HG02759 (cell line): ENCODE measurements around the gene ERCC2.
A peak's percentile ranks its signal among the peaks of the same experiment; 100 is the strongest.
"Not testable (repeated sequence)": the region's sequence is repeated elsewhere in the genome, so short reads cannot be mapped to it uniquely, and the experiment has no call there.

Experiments used
- ATAC-seq: cut with Tn5 transposase; IDR thresholded peaks from one replicate; pipeline ENCODE4 v1.9.1; 2021; ENCODE audit warnings: mild to moderate bottlenecking, moderate library complexity; ENCODE audit not compliant: unreplicated experiment

The ERCC2 gene

DNA sequence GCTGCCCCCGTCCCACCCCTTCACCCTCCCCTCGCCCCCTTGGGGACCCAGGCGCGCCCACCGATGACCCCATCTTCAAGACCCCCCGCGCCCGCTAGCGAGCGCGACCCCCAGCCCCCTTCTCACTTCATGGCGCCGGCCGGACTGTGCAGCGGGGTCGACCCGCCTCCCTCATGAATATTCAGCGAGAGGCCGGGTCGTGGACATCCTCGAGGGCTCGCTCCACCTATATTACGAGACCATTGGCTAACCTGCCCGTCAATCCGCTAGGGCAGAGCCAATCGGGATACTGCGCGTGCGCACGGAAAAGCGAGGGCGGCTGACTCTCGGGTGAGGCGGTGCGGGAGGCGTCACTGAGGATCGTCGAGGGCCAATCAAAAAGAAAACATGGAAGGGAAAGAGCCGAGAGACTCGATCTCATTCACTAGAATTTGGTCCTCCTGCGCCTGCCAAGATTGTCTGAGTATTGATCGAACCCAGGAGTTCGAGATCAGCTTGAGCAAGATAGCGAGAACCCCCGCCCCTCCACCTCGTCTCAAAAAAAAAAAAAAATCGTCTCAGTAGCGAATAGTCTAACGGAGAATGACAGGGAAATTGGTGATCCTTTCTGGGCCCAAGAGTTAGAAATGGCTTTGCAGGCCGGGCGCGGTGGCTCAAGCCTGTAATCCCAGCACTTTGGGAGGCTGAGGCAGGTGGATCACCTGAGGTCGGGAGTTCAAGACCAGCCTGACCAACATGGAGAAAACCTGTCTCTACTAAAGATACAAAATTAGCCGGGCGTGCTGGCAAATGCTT, at the start of gene ERCC2:
ERCC2 (minus strand) TSS at position 164 of the 795 bp plus-strand sequence; CDS start at position 131, 33 bp downstream.
- ATAC-seq, result peak; percentile 96

DNA sequence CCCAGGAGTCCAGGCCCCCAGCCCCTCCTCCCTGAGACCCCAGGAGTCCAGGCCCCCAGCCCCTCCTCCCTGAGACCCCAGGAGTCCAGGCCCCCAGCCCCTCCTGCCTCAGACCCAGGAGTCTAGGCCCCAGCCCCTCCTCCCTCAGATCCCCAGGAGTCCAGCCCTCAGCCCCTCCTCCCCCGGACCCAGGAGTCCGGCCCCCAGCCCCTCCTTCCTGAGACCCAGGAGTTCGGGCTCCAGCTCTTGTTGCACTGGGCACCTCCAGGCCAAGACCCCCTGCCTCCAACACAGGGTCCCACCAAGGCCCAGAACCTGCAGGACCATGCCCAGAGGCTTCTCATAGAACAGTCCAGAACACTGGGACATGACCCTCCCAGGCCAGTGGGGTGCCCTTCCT, 49.5 kb upstream of the ERCC2 start:
- no peak for ATAC-seq

DNA sequence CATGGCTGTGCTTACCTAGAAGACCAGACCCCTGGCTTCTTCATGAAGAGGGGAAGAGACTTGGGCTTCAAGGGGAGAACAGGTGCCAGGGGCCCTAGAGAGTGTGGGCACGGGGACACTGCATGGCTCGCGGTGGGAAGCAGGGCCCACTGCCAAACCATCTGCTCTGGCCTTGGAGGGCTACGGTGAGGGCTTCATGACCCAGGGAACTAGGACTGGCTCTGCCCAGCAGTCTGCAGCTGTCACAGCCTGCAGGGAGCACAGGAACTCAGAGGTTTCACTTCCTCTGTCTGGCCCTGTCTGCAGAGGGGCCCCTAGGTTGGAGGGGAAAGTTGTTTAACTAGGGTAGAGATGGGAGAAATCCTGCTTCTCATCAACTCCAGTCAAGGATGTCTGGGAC, 49.0 kb upstream of the ERCC2 start:
- ATAC-seq, result peak; percentile 66

DNA sequence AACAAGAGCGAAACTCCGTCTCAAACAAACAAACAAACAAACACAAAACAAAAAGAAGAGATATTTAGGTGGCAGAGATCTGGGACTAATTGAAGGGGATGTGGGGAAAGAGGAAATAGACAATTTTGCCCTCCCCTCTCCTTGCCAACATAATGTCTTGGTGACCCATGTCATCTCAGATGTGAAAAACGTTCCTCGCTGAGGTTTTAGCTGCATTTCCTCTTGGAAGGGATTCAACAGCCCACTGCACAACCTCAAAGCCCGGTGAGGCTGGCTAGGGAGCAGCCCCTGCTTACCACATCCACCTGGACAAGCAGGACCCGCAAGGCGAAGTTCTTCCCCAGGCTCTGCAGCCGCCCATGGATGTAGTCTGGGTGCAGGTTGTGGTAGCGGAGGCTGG, 48.4 kb upstream of the ERCC2 start:
- ATAC-seq, result no peak

DNA sequence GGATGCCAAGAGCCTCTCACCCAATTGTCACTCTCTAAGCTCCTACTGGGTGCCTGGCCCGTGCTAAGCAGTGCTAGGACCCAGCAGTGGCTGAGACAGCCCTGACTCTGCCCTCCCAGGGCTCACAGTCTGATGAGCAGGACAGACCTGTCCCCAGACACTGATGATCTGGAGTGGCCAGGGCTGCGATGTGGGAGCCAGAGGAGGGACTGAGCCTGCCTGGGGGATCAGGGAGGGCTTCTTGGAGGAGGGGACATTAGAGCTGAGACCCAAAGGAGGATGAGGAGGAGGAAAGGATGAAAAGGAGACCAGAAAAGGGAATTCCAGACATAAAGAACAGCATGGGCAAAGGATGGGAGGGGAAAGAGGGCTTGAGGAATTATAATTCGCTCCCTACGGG, 46.8 kb upstream of the ERCC2 start:
- no peak for ATAC-seq

DNA sequence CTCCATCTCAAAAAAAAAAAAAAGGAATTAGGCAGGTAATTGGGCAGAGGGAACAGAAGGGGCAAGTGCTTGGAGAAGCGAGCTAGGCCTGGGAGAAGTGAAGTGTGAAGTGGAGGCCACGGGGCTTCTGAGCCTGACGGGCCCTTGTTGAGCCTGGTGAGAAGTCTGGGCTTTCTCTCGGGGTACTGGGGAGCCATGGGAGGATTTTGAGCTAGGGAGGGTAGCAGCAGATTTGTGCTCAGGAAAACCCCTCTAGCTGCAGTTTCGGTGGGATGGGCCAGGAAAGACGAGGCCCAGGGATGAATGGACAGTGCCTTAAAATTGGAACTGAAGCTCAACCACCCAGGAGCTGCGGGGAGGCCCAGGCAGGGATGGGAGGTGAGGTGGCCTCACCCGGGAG, 44.1 kb upstream of the ERCC2 start:
- no peak for ATAC-seq

DNA sequence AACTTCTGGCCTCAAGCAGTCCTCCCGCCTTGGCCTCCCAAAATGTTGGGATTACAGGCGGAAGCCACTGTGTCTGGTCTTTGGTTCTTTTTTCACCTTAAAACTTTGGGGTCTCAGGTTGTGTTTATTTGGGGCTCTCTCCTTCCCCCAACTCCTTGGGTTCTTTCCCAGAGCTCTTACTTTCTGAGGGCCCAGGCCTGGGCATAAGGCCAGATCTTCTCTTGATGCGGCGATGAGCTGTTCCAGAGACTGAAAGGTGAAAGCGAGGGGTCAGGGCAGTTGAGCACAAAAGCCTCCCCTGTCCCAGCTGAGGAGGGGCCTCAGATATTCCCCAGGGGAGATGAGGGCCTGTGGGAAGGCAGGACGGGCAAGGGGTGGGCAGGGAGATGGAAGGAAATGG, 43.1 kb upstream of the ERCC2 start:
- ATAC-seq, result no peak

DNA sequence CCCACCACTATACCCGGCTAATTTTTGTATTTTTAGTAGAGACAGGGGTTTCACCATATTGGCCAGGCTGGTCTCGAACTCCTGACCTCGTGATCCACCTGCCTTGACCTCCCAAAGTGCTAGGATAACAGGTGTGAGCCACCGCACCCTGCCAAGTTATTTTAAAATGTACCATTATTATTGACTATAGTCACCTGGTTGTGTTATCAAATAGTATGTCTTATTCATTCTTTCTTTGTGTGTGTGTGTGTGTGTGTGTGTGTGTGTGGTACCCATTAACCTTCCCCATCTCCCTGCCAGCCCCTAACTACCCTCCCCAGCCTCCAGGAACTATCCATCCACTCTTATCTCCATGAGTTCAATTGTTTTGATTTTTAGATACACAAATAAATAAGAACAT, 40.0 kb upstream of the ERCC2 start:
- ATAC-seq, result not testable (repeated sequence)

DNA sequence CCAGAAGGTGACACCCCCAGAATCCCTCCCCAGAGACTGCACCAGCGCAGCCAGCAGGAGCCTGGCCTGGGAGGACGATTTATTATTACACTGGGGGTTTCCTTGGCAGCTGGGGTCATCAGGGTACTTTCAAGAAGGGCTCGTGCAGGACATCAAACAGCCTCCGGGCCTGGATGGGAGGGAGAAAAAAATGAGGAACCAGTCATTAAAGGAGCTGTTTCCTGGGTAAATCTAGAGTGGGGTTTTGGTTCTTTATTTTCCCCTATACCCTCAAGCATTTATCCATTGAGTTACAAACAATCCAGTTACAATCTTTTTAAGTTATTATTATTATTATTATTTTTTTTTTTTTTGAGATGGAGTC, 39.2 kb upstream of the ERCC2 start:
- no peak for ATAC-seq

DNA sequence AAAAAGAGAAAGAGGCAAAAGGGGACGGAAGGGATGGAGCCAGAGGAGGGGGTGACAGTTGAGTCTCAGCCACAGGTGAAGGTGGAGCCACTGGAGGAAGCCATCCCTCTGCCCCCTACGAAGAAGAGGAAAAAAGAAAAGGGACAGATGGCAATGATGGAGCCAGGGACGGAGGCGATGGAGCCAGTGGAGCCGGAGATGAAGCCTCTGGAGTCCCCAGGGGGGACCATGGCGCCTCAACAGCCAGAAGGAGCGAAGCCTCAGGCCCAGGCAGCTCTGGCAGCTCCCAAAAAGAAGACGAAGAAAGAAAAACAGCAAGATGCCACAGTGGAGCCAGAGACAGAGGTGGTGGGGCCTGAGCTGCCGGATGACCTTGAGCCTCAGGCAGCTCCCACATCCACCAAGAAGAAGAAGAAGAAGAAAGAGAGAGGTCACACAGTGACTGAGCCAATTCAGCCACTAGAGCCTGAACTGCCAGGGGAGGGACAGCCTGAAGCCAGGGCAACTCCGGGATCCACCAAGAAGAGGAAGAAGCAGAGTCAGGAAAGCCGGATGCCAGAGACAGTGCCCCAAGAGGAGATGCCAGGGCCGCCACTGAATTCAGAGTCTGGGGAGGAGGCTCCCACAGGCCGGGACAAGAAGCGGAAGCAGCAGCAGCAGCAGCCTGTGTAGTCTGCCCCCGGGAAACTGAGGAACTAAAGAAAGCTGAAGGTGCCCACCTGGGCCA, 38.6 kb upstream of the ERCC2 start:
- ATAC-seq, result no peak

DNA sequence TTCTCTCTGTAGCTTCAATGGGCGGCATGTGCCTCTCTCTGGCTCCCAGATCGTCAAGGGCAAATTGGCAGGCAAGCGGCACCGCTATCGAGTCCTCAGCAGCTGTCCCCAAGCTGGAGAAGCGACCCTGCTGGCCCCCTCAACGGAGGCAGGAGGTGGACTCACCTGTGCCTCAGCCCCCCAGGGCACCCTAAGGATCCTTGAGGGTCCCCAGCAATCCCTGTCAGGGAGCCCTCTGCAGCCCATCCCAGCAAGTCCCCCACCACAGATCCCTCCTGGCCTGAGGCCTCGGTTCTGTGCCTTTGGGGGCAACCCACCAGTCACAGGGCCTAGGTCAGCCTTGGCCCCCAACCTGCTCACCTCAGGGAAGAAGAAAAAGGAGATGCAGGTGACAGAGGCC, 37.7 kb upstream of the ERCC2 start:
- no peak for ATAC-seq

DNA sequence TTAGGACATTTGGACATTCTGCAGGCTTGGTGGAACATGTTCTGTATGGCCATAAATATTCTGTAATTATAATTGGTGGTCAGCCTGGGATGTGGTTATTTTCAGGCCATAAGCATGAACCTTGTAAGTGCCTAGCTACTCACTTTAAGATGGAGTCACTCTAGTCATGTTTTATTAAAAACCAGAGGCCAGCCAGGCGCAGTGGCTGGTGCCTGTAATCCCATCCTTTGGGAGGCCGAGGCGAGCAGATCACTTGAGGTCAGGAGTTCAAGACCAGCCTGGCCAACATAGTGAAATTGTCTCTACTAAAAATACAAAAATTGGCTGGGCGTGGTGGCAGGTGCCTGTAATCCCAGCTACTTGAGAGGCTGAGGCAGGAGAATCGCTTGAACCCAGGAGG, 37.2 kb upstream of the ERCC2 start:
- not testable (repeated sequence) for ATAC-seq

DNA sequence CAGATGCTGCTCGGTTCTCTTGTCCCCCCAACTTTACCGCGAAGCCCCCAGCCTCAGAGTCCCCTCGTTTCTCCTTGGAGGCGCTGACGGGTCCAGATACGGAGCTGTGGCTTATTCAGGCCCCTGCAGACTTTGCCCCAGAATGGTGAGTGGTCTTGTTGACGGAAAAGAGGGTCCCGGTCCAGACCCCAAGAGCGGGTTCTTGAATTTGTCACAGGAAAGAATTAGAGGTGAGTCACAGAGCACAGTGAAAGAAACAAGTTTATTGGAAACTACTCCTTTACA, 36.7 kb upstream of the ERCC2 start:
- no peak for ATAC-seq

DNA sequence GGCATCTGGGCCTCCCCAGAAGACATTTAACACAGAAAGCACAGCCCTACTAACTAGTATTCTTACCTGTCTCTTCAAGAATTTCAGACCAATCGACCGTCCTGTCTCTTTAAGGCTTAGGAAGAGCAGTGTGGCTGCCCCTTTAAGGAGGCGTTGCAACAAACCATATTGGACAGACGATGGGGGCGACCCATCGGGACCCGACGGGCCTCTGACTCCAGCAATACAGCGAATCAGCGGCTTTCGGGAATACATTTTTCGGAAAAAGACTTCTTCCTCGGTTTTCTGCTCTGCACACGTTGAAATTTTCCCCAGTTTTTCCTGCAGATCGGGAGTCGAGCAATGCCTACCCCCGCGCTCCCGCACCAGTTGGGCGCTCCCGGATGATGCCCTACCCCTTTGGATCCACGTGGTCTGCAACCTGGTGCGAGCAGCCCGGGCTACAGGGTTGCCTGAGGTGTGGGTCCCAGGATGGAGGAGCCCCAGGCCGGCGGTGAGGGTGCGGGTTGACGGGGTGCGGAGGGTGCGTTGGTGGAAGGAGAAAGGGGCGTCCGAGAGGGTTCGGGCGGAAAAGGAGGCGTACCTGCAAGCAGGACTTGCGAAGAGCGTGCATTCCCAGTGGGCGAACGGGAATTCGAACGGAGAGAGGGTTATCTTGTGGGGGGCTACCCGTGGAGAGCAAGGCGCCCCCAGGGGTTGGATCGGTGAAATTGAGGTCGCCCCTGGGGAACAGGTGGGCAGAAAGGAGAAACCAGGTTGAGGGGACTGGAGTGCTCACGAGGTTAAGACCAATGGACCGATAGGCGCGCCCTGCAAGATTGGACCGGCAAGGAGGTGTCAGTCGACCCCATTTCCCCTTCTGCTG, 36.1 kb upstream of the ERCC2 start, which contains the start of gene POLR1G:
POLR1G (plus strand) TSS at position 419 of the 865 bp plus-strand sequence; CDS start at position 472, 53 bp downstream.
- peak; percentile 76 for ATAC-seq

DNA sequence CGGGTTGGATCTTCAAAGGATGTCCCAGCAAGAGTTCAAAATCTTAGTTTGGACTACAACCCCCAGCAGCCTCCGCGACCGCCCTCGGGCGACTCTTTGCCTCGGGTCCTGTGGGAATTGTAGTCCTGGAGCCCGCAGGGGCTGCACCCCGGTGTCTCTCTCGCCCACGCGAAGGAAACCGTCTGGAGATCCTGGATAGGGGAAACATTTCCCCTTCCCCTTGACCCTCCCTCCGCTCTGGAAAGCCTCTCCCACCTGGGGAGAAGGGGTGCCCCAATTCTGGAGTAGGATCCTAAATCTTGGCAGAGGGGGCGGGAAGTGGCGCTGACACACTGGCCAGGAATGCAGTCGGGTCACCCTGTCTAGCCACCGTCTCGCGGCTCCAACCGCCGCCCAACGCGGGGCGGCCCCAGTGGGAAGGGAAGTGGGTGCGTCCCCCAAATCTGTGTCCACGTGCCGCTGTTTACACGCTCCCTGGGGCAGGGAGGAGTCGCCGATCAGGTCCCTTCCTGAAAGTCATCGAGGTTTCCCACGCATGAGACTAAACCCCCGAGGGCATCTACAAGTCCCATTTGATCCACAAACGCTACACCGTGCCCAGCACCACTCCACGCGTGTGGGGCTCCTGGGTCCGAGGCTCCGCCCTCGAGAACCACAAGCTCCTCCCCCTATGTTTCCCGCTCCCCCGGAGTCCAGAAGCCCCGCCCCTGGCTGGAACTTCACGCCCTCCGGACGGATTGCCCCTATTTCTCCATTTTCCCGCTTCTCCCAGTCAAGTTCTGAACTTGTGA, 35.3 kb upstream of the ERCC2 start:
- ATAC-seq, result peak; percentile 55

DNA sequence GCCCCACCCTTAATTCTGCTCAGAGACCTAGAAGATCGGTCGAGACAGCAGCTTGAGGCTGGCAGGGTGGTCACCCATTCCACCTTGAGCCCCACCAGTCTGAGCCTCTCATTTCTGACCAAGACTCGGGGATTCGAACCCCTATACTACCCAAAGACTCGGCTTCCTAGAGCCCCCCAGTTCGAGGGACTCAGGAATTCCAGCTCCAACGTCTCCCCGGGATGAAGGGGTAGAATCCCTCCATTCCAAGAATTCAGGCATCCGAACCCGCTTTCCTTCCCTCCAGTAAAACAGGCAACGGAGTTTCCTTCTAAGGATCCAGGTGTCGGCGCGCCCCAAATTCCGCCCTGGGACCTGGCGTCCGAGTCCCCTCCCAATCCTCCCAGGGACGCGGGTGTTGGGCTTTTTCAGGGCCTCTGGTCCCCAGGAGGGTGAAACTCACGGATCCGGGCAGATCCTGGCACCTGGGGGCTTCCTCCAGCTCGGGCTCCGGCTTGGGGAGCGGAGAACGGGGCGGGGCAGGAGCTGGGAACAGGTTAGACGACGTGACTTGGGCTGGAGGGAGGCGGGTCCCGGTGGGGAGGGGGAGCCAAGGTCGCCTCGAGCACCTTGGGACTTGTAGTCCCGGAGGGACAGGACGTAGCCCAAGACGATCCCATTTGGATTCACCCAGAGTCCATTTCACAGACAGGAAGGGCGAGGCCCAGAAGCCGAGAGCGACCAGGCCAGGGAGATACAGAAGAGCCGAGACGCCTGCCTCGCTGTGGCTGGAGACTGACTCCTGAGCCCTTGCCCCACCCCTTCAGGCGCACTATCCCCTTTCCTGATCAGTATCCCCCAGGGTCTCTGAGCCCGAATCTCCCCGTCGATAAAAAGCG, 34.4 kb upstream of the ERCC2 start, which contains the start of gene PPP1R13L:
PPP1R13L (minus strand) TSS at position 513 of the 878 bp plus-strand sequence. CDS start 6,751 bp downstream, outside the sequence.
- peak; percentile 18 for ATAC-seq

DNA sequence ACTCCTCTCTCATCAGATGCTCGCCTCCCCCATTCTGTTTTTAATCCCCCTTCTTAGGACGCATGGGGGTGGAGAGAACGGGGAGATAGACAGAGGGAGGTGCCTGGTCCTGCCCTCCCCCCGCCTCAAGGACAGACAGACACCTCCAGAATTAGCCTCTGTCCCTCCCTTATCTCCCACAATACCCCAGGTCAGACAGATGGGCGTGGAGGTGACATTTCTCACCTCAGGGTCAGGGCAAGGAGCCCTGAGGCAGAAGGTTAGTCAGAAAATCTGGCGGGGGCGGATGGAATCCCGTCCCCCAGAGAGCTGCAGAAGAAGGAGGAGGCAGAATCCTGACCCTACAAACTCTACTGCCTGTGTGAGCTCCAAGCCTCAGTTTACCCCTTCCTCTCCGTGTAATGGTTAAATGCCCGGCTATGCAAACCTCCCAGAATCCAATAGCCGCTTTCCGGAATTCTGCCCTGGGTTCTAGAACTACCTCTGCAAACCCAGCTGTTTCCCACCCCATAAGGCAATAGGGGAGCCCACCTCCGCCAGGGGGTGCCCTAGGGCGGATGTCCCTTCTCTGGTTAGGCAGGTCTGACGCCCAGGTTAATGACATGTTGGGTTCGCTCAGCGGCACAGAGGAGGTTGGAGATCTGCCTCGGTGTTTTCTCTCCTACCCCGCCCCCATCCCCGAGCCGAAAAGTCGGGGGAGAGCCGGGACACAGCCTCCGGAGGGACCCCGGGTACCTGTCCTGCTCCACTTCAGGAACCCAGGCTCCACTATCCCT, 33.6 kb upstream of the ERCC2 start:
- no peak for ATAC-seq

DNA sequence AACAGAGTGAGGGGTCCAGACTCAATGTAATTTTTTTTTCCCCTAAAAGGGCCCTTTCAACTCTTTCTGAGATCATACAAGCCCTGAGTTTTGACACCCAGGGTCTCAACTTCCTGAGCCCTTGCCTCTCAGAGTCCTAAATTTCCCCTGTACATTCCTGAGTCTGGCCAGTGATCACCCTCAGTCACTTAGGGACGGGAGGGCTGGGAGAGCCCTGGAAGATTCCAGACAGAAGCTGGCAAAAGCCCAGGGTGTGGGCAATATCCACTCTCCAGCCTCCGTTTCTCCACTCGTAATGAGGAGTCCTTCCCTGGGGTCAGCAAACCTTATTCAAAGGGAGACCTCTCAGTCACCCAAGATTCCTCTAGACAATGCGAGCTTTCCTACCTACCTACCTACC, 32.9 kb upstream of the ERCC2 start:
- ATAC-seq, result no peak
